ENCODE measurements around the gene PGC.

DNA sequence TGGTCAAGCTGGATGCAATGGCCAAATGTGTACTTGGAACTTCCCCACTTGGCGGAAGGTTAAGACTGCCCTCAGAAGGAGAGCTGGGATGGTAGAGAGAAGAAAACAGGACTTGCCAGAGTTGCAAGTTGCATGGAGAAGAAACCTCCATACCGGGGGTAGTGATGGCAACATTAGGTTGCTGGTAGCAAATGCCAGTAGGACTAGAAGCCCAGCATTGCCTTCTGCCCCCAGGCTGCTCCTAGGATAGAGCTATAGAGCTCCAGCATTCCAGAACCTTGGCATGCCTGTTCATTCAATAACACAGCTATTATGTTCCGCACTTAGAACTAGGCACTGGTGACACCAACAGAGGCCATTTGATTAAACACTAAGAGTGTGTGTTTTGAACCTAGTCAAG lies 38.3 kb downstream of the PGC start:
- TF ChIP-seq CTCF (IDR thresholded peaks at IDR 0.05) = no peak
- TF ChIP-seq POLR2AphosphoS5 (IDR thresholded peaks at IDR 0.05) = no peak
- no peak for TF ChIP-seq POLR2A (IDR thresholded peaks at IDR 0.05)
